K562 (cell line): ENCODE results near the gene TMEM139. TPM values are rescaled to one million over a fixed set of nuclear protein-coding genes. Genes with fewer than 3 reads are reported as not detected.

Source experiments
- ATAC-seq: fragments of 200-7000 bp; cut with Tn5 transposase; 3 replicates; pipeline ENCODE4 v1.9.1; 2020; ENCODE audit warnings: moderate library complexity
- BruUV-seq: library from RNA; stranded (reverse); fragments of 400-500 nt; replicated peaks from 2 replicates; lab custom pipeline; 2021; lab: Mats Ljungman, UMichigan
- CTCF ChIA-PET: fragments of 300-600 bp; formaldehyde crosslinking; extraction: SDS; loops from one replicate; lab custom pipeline; 2021; ENCODE audit warnings: low intra/inter-chr PET ratio; lab: Yijun Ruan, JAX
- POLR2A ChIA-PET: fragments of 300-600, 350-650 bp; sonication (Branson Sonifier 250); formaldehyde crosslinking; extraction: SDS; loops from one replicate; lab custom pipeline; 2021; ENCODE audit warnings: antibody characterized with exemption, inconsistent platforms; lab: Yijun Ruan, JAX
- DNase-seq, 4 experiments: peaks; one replicate each; pipeline versions ENCODE4 v3.0.0 to v3.0.0-alpha.2; 2011 to 2018; ENCODE audit warnings: low spot score in 3 of 4, mixed read lengths in 3 of 4; ENCODE audit errors: extremely low read depth in 1 of 4
- FAIRE-seq: peaks from 2 replicates; lab custom pipeline; 2011; peaks lifted over from hg19 to GRCh38; lab: Jason Lieb, UNC
- H2AFZ ChIP-seq: 2 replicates; pipeline ENCODE4 v1.6.0; 2011; ENCODE audit warnings: low read depth, low read length, control low read depth, inconsistent platforms
- H3K27ac ChIP-seq: fragments of 200-600 bp; 3 replicates; pipeline ENCODE4 v1.8.0; 2011; ENCODE audit warnings: low read depth, mild to moderate bottlenecking, control low read depth, inconsistent platforms, low read length, moderate library complexity, mixed read lengths; ENCODE audit errors: extremely low read depth
- H3K27me3 ChIP-seq, 2 experiments: fragments of 300-600 bp in 1 of 2; 2 replicates in 1 of 2; 3 replicates in 1 of 2; pipeline versions ENCODE4 v1.6.0 to v1.8.0; 2011; ENCODE audit warnings: inconsistent platforms in 2 of 2, low read length in 2 of 2, mild to moderate bottlenecking in 1 of 2, mixed read lengths in 1 of 2, moderate library complexity in 1 of 2; ENCODE audit not compliant: control insufficient read depth in 2 of 2, insufficient read depth in 2 of 2
- H3K36me3 ChIP-seq: fragments of 300-600 bp; 3 replicates; pipeline ENCODE4 v1.8.0; 2011; ENCODE audit warnings: mild to moderate bottlenecking, low read length, inconsistent platforms; ENCODE audit not compliant: control insufficient read depth, insufficient read depth
- H3K4me1 ChIP-seq, 2 experiments: fragments of 200-600 bp in 1 of 2; replicated peaks in 1 of 2; 2 replicates in 1 of 2; 3 replicates in 1 of 2; pipeline versions ENCODE4 v1.5.1 to v1.8.0; 2011; ENCODE audit warnings: inconsistent platforms in 2 of 2, low read length in 2 of 2, mild to moderate bottlenecking in 1 of 2, mixed read lengths in 1 of 2, moderate library complexity in 1 of 2; ENCODE audit not compliant: control insufficient read depth in 2 of 2, insufficient read depth in 2 of 2
- H3K4me2 ChIP-seq: 2 replicates; pipeline ENCODE4 v1.6.1; 2011; ENCODE audit warnings: low read length, control low read depth, inconsistent platforms, mixed read lengths; ENCODE audit not compliant: insufficient read depth
- H3K4me3 ChIP-seq: fragments of 200-600 bp; sonication (generic), shearing (Covaris generic); 2 replicates; pipeline ENCODE4 v1.5.1; 2016; ENCODE audit warnings: control low read depth, inconsistent platforms
- H3K79me2 ChIP-seq: fragments of 200-600 bp; 3 replicates; pipeline ENCODE4 v1.8.0; 2011; ENCODE audit warnings: low read length, inconsistent platforms; ENCODE audit not compliant: control insufficient read depth, insufficient read depth
- H3K9ac ChIP-seq, 2 experiments: 2 replicates each; pipeline versions ENCODE4 v1.6.0 to v1.6.1; 2011; ENCODE audit warnings: low read depth in 2 of 2, low read length in 2 of 2, control low read depth in 1 of 2, inconsistent platforms in 1 of 2, mild to moderate bottlenecking in 1 of 2, mixed read lengths in 1 of 2; ENCODE audit not compliant: insufficient read depth in 1 of 2
- H3K9me1 ChIP-seq: one replicate; pipeline ENCODE4 v1.6.0; 2011; ENCODE audit warnings: inconsistent platforms, mild to moderate bottlenecking, low read length, moderate library complexity; ENCODE audit not compliant: control insufficient read depth, insufficient read depth
- H3K9me3 ChIP-seq: replicated peaks from 2 replicates; pipeline ENCODE4 v1.5.1; 2011; ENCODE audit warnings: low read depth, low read length, inconsistent platforms; ENCODE audit not compliant: control insufficient read depth, insufficient read depth
- H4K20me1 ChIP-seq: replicated peaks from 2 replicates; pipeline ENCODE4 v1.6.1; 2011; ENCODE audit warnings: low read length, inconsistent platforms, mixed read lengths; ENCODE audit not compliant: control insufficient read depth, insufficient read depth
- ETV5 ChIP-seq: sonication (generic); formaldehyde crosslinking; IDR thresholded peaks from 2 replicates; pipeline ENCODE4 v1.4.0; 2020; ENCODE audit warnings: low read depth, mild to moderate bottlenecking, missing genetic modification reagents
- PCBP2 ChIP-seq: fragments of 200-400 bp; formaldehyde crosslinking; IDR thresholded peaks from 2 replicates; pipeline ENCODE4 v1.6.1; 2018; ENCODE audit warnings: low read length, low read depth, mild to moderate bottlenecking, moderate library complexity; ENCODE audit not compliant: poor library complexity, severe bottlenecking
- PHF8 ChIP-seq: fragments of 200-600 bp; sonication (generic); IDR thresholded peaks from 2 replicates; pipeline ENCODE4 v1.6.1; 2012; ENCODE audit warnings: mixed run types, mild to moderate bottlenecking, inconsistent platforms, low read length, moderate library complexity, borderline replicate concordance
- PURB ChIP-seq: sonication (generic); formaldehyde crosslinking; IDR thresholded peaks from 2 replicates; pipeline ENCODE4 v1.9.0; 2021; ENCODE audit warnings: low read depth, mild to moderate bottlenecking, missing genetic modification reagents
- PYGO2 ChIP-seq: fragments of 450-650 bp; IDR thresholded peaks from 2 replicates; pipeline ENCODE4 v1.6.1; 2016; ENCODE audit warnings: mild to moderate bottlenecking, missing genetic modification characterization, moderate library complexity, missing compliant biosample characterization
- RCOR1 ChIP-seq, 2 experiments: IDR thresholded peaks; 2 replicates each; pipeline ENCODE4 v1.6.1; 2012; ENCODE audit warnings: low read depth in 2 of 2, low read length in 2 of 2, borderline replicate concordance in 1 of 2, improper control_type of control experiment in 1 of 2
- RHOXF2B ChIP-seq: fragments of 250-450 bp; sonication (Bioruptor Pico); conservative IDR thresholded peaks from 2 replicates; pipeline ENCODE4 v1.5.1; 2021
- STAG1 ChIP-seq: sonication (generic); formaldehyde crosslinking; IDR thresholded peaks from 2 replicates; pipeline ENCODE4 v1.5.0; 2020; ENCODE audit warnings: missing genetic modification reagents, borderline replicate concordance
- VEZF1 ChIP-seq: fragments of 200-800 bp; sonication (Bioruptor generic); IDR thresholded peaks from 2 replicates; pipeline ENCODE4 v1.6.1; 2017; ENCODE audit warnings: missing genetic modification characterization, missing compliant biosample characterization
- ZFX ChIP-seq: sonication (generic); formaldehyde crosslinking; IDR thresholded peaks from 2 replicates; pipeline ENCODE4 v1.8.0; 2022; ENCODE audit warnings: mild to moderate bottlenecking, missing genetic modification reagents, moderate library complexity
- ZNF263 ChIP-seq: sonication (generic); formaldehyde crosslinking; IDR thresholded peaks from 2 replicates; pipeline ENCODE4 v1.8.0; 2022; ENCODE audit warnings: mild to moderate bottlenecking, missing genetic modification reagents, borderline replicate concordance
- whole genome bisulfite sequencing: fragments of 100-300 bp; shearing (Covaris generic); methylation state at CpG from one replicate; pipeline ENCODE4 v1.1.6; 2016; ENCODE audit warnings: low coverage, mixed read lengths; ENCODE audit not compliant: insufficient coverage; ENCODE audit errors: missing lambda C conversion rate; 5-methylcytosine and 5-hydroxymethylcytosine counted together
- in situ Hi-C: fragments of 300-500 bp; cut with MboI; formaldehyde crosslinking; loops from 4 replicates; pipeline ENCODE4 v1.15.0; 2018; ENCODE audit warnings: inconsistent platforms, mixed read lengths
- intact Hi-C: fragments of 100-400 bp; cut with micrococcal nuclease; formaldehyde crosslinking; loops from 2 replicates; pipeline ENCODE4 v1.14.2; 2022
- polyA plus RNA-seq, 8 experiments: library from polyadenylated mRNA; depleted of rRNA in 4 of 8; stranded (reverse) in 5 of 8; unstranded in 3 of 8; fragments of >200 nt; fragmentation: Nextera tagmentation in 2 of 8; fragmentation: Illumina TruSeq in 1 of 8; extraction: Ambion mirVana in 2 of 8; extraction: Trizol in 1 of 8; gene quantifications; 2 replicates each; pipeline versions ENCODE4 v1.2.1 to v1.2.3, GENCODE V29; 2011 to 2014; ENCODE audit warnings: inconsistent platforms in 1 of 8, missing spikeins in 1 of 8
- total RNA-seq, 7 experiments: library from RNA; depleted of rRNA in 6 of 7; stranded (reverse); fragments of >200 nt in 6 of 7; fragmentation: Illumina TruSeq in 2 of 7; extraction: Trizol in 2 of 7; gene quantifications; 2 replicates each; pipeline versions ENCODE4 v1.2.1 to v1.2.3, GENCODE V29; 2011 to 2021; ENCODE audit warnings: low replicate concordance in 1 of 7
- TF ChIP-seq, protein P1 (sequence below): fragments of 250-450 bp; sonication (Bioruptor Pico); IDR thresholded peaks from 2 replicates; pipeline ENCODE4 v1.5.0; 2021; ENCODE audit warnings: mild to moderate bottlenecking, borderline replicate concordance
- TF ChIP-seq, protein P2 (sequence below), 2 experiments: fragments of 450-650 bp in 1 of 2; sonication (generic) in 1 of 2; formaldehyde crosslinking in 1 of 2; IDR thresholded peaks in 1 of 2; conservative IDR thresholded peaks in 1 of 2; 2 replicates each; pipeline versions ENCODE4 v1.6.1 to v1.8.1; 2016 to 2023; ENCODE audit warnings: mild to moderate bottlenecking in 2 of 2, moderate library complexity in 2 of 2, inconsistent platforms in 1 of 2, missing genetic modification reagents in 1 of 2

Gene TMEM139
- total and polyA plus RNA-seq, 9 of the 15 experiments (the other 6 are each of a cell fraction or from before 2014, with no cell fraction given): 0.27 to 1.8 (median 0.79) TPM

DNA sequence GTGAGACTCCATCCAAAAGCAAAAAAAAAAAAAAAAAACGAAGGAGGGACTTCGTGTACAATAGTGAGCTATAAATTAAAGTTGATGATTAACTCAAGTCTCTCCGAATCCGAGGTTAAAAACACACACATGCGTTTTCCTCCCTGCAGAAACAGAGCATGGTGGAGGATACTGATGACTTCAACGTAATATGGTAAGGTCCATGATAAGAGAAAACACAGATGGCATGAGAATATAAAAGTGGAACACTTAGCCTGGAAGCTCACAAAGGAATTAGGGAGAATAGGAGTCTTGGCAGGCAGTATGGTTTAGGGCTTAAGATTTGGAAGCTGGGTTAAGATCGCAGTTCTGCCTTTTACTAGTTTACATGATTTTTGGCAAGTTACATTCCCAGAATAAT is 41.6 kb upstream of the TMEM139 start:
- H3K79me2 ChIP-seq: no peaks in the 10 kb centered on the region
- no peaks in the 10 kb centered on the region for H3K9me1 ChIP-seq
- no peaks in the 10 kb centered on the region for H4K20me1 ChIP-seq
- ChIA-PET CTCF (interaction anchor here (0.7 kb wide), 2 partner anchors 57 to 60 kb away, joined by 3 to 5 read pairs; no protein-coding TSS in a partner anchor), POLR2A (interaction anchor here (1.8 kb wide), 1 partner anchor 16 kb away, joined by 3 read pairs; no protein-coding TSS in a partner anchor)
- no peak overlapping the region for H3K4me3 ChIP-seq
- H3K27ac ChIP-seq: no peak overlapping the region
- no TSS peak for BruUV-seq
- no peaks in the 10 kb centered on the region for H3K36me3 ChIP-seq
- H2AFZ ChIP-seq: peak overlapping the region; percentile 37; the same call in 1 of the 2 replicates
- intact Hi-C loops: loop anchor here (5.0 kb wide), 1 partner anchor 254 kb away; no protein-coding TSS in a partner anchor
- DNase-seq (no peak), ATAC-seq (no peak), FAIRE-seq (no peak)
- H3K9ac ChIP-seq: no peak overlapping the region
- H3K4me1 ChIP-seq: no peaks in the 10 kb centered on the region; a peak in 1 of 5 replicates
- H3K4me2 ChIP-seq: no peak overlapping the region
- in situ Hi-C loops: loop anchor here (10.0 kb wide), 1 partner anchor 62 kb away; no protein-coding TSS in a partner anchor
- WGBS: 31% methylated on average over 7 of the region's 7 CpGs
- no peaks in the 10 kb centered on the region; a peak in 1 of 5 replicates for H3K27me3 ChIP-seq
- TF ChIP-seq STAG1 (CRISPR knock-in tag): no peak
- TF ChIP-seq, protein P1, sequence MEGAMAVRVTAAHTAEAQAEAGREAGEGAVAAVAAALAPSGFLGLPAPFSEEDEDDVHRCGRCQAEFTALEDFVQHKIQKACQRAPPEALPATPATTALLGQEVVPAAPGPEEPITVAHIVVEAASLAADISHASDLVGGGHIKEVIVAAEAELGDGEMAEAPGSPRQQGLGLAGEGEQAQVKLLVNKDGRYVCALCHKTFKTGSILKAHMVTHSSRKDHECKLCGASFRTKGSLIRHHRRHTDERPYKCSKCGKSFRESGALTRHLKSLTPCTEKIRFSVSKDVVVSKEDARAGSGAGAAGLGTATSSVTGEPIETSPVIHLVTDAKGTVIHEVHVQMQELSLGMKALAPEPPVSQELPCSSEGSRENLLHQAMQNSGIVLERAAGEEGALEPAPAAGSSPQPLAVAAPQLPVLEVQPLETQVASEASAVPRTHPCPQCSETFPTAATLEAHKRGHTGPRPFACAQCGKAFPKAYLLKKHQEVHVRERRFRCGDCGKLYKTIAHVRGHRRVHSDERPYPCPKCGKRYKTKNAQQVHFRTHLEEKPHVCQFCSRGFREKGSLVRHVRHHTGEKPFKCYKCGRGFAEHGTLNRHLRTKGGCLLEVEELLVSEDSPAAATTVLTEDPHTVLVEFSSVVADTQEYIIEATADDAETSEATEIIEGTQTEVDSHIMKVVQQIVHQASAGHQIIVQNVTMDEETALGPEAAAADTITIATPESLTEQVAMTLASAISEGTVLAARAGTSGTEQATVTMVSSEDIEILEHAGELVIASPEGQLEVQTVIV (CRISPR knock-in tag): no peak
- no peak for TF ChIP-seq RHOXF2B (CRISPR knock-in tag)
- TF ChIP-seq ZNF263: no peak
- TF ChIP-seq VEZF1: no peak
- TF ChIP-seq RCOR1 (IDR thresholded peaks at IDR 0.05; ENCODE audit: borderline replicate concordance in 1 of 2, low read depth in 2 of 2, low read length in 2 of 2): no peak
- no peak for TF ChIP-seq PHF8
- no peak for TF ChIP-seq PYGO2 (tag)
- TF ChIP-seq, protein P2, sequence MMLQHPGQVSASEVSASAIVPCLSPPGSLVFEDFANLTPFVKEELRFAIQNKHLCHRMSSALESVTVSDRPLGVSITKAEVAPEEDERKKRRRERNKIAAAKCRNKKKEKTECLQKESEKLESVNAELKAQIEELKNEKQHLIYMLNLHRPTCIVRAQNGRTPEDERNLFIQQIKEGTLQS (IDR thresholded peaks at IDR 0.05): no peak
- TF ChIP-seq, protein P2 (CRISPR knock-in tag; conservative IDR thresholded peaks at IDR 0.05): no peak
- no peak for TF ChIP-seq PCBP2
- no peak for TF ChIP-seq PURB (CRISPR knock-in tag)
- TF ChIP-seq ZFX (CRISPR knock-in tag): no peak
- TF ChIP-seq ETV5 (CRISPR knock-in tag): no peak
- H3K9me3 ChIP-seq: no peaks in the 10 kb centered on the region
